GM12878 (cell line): Measurements from ENCODE around the gene HGS. TPM values are rescaled to one million over a fixed set of nuclear protein-coding genes. Genes with fewer than 3 reads are reported as not detected.

Source experiments
- ATAC-seq: fragments of 200-7000 bp; cut with Tn5 transposase; 3 replicates; pipeline ENCODE4 v1.9.1; 2020; ENCODE audit warnings: mild to moderate bottlenecking, moderate library complexity
- BruUV-seq: library from RNA; stranded (reverse); fragments of 400-500 nt; replicated peaks from 2 replicates; lab custom pipeline; 2021; lab: Mats Ljungman, UMichigan
- CTCF ChIA-PET: fragments of 300-600 bp; sonication (Branson Sonifier 250); formaldehyde crosslinking; extraction: SDS; loops from one replicate; lab custom pipeline; 2021; ENCODE audit warnings: inconsistent platforms; lab: Yijun Ruan, JAX
- POLR2A ChIA-PET: fragments of 350-600 bp; formaldehyde crosslinking; extraction: SDS; loops from one replicate; lab custom pipeline; 2021; ENCODE audit warnings: inconsistent platforms; lab: Charles Lee
- RAD21 ChIA-PET: fragments of 300-600 bp; sonication (Branson Sonifier 250); formaldehyde crosslinking; loops from one replicate; lab custom pipeline; 2023; ENCODE audit warnings: antibody characterized with exemption; ENCODE audit not compliant: unreplicated experiment; lab: Charles Lee
- SMC1A ChIA-PET: fragments of 300-600 bp; sonication (Branson Sonifier 250); formaldehyde crosslinking; loops from one replicate; lab custom pipeline; 2023; ENCODE audit not compliant: unreplicated experiment, uncharacterized antibody; lab: Charles Lee
- DNase-seq: peaks from one replicate; pipeline ENCODE4 v3.0.0-alpha.2; 2011; ENCODE audit warnings: low read depth, low spot score
- FAIRE-seq: peaks from 3 replicates; lab custom pipeline; 2011; peaks lifted over from hg19 to GRCh38; lab: Jason Lieb, UNC
- H2AFZ ChIP-seq: 2 replicates; pipeline ENCODE4 v1.6.0; 2011; ENCODE audit warnings: low read depth, low read length, control low read depth; ENCODE audit not compliant: control insufficient read depth
- H3K27ac ChIP-seq: 2 replicates; pipeline ENCODE4 v1.5.1; 2011; ENCODE audit warnings: control low read depth; ENCODE audit not compliant: control insufficient read depth, insufficient read depth
- H3K27me3 ChIP-seq, 2 experiments: replicated peaks in 1 of 2; 2 replicates each; pipeline versions ENCODE4 v1.6.0 to v1.6.1; 2011; ENCODE audit warnings: low read length in 1 of 2; ENCODE audit not compliant: control insufficient read depth in 2 of 2, insufficient read depth in 2 of 2
- H3K36me3 ChIP-seq, 2 experiments: 2 replicates each; pipeline ENCODE4 v1.5.1; 2011; ENCODE audit warnings: low read length in 1 of 2; ENCODE audit not compliant: control insufficient read depth in 2 of 2, insufficient read depth in 2 of 2
- H3K4me1 ChIP-seq: 2 replicates; pipeline ENCODE4 v1.6.1; 2011; ENCODE audit warnings: mild to moderate bottlenecking, low read length, moderate library complexity, mixed read lengths; ENCODE audit not compliant: control insufficient read depth, insufficient read depth
- H3K4me2 ChIP-seq: 2 replicates; pipeline ENCODE4 v1.6.0; 2011; ENCODE audit warnings: control low read depth; ENCODE audit not compliant: control insufficient read depth, insufficient read depth
- H3K4me3 ChIP-seq: fragments of 200-600 bp; sonication (generic); 2 replicates; pipeline ENCODE4 v1.5.1; 2016
- H3K79me2 ChIP-seq: 2 replicates; pipeline ENCODE4 v1.6.0; 2011; ENCODE audit warnings: low read length; ENCODE audit not compliant: control insufficient read depth, insufficient read depth
- H3K9ac ChIP-seq: 2 replicates; pipeline ENCODE4 v1.8.0; 2011; ENCODE audit warnings: low read length, control low read depth, mixed read lengths; ENCODE audit not compliant: control insufficient read depth, insufficient read depth
- H3K9me3 ChIP-seq: replicated peaks from 3 replicates; pipeline ENCODE4 v1.5.1; 2011; ENCODE audit warnings: mild to moderate bottlenecking, low read length; ENCODE audit not compliant: control insufficient read depth, insufficient read depth
- H4K20me1 ChIP-seq: 2 replicates; pipeline ENCODE4 v1.6.0; 2011; ENCODE audit not compliant: control insufficient read depth, insufficient read depth
- ASH2L ChIP-seq: fragments of 300-600, 200-600 bp; sonication (generic); IDR thresholded peaks from 2 replicates; pipeline ENCODE4 v1.6.1; 2017; ENCODE audit warnings: low read depth, mild to moderate bottlenecking, borderline replicate concordance
- BMI1 ChIP-seq: fragments of 450-650 bp; IDR thresholded peaks from 2 replicates; pipeline ENCODE4 v1.6.1; 2016; ENCODE audit warnings: mild to moderate bottlenecking, moderate library complexity, borderline replicate concordance
- CBX5 ChIP-seq: sonication (generic); IDR thresholded peaks from 2 replicates; pipeline ENCODE4 v1.6.1; 2016; ENCODE audit warnings: low read depth, moderate library complexity, mild to moderate bottlenecking, inconsistent platforms
- CHD1 ChIP-seq: IDR thresholded peaks from 2 replicates; pipeline ENCODE4 v1.6.1; 2012; ENCODE audit warnings: low read depth, low read length, improper control_type of control experiment
- DPF2 ChIP-seq: fragments of 450-650 bp; IDR thresholded peaks from 2 replicates; pipeline ENCODE4 v1.6.1; 2017; ENCODE audit warnings: mild to moderate bottlenecking
- HCFC1 ChIP-seq: fragments of 150-350 bp; IDR thresholded peaks from 2 replicates; pipeline ENCODE4 v1.6.1; 2014; ENCODE audit warnings: low read length
- HDAC6 ChIP-seq: fragments of 200-600 bp; sonication (generic); IDR thresholded peaks from one replicate; pipeline ENCODE4 v1.8.0; 2017; ENCODE audit warnings: antibody characterized with exemption; ENCODE audit not compliant: unreplicated experiment
- IKZF1 ChIP-seq: fragments of 450-650 bp; conservative IDR thresholded peaks from 2 replicates; pipeline ENCODE4 v1.6.1; 2017; ENCODE audit warnings: antibody characterized with exemption, mild to moderate bottlenecking
- MXI1 ChIP-seq: fragments of 150-350 bp; IDR thresholded peaks from 2 replicates; pipeline ENCODE4 v1.6.1; 2011; ENCODE audit warnings: low read depth, mild to moderate bottlenecking, inconsistent platforms, low read length, improper control_type of control experiment
- NFXL1 ChIP-seq: fragments of 450-650 bp; IDR thresholded peaks from 2 replicates; pipeline ENCODE4 v1.6.1; 2017; ENCODE audit warnings: antibody characterized with exemption, mild to moderate bottlenecking, borderline replicate concordance
- NFYA ChIP-seq: IDR thresholded peaks from 2 replicates; pipeline ENCODE4 v1.6.1; 2011; ENCODE audit warnings: low read depth, mild to moderate bottlenecking, low read length, improper control_type of control experiment, borderline replicate concordance
- NFYB ChIP-seq: IDR thresholded peaks from 2 replicates; pipeline ENCODE4 v1.6.1; 2011; ENCODE audit warnings: low read depth, mild to moderate bottlenecking, low read length, improper control_type of control experiment, moderate library complexity; ENCODE audit not compliant: insufficient read depth
- NR2C1 ChIP-seq: fragments of 450-650 bp; IDR thresholded peaks from 2 replicates; pipeline ENCODE4 v1.6.1; 2017; ENCODE audit warnings: antibody characterized with exemption, mild to moderate bottlenecking, moderate library complexity
- SREBF1 ChIP-seq: IDR thresholded peaks from 2 replicates; pipeline ENCODE4 v1.6.1; 2012; ENCODE audit warnings: mild to moderate bottlenecking, low read length
- SREBF2 ChIP-seq: IDR thresholded peaks from 2 replicates; pipeline ENCODE4 v1.6.1; 2012; ENCODE audit warnings: mild to moderate bottlenecking, low read length
- TARDBP ChIP-seq: IDR thresholded peaks from 2 replicates; pipeline ENCODE4 v1.6.1; 2016; ENCODE audit warnings: borderline replicate concordance
- TCF3 ChIP-seq: IDR thresholded peaks from 2 replicates; pipeline ENCODE4 v1.6.1; 2012; ENCODE audit warnings: low read depth, mild to moderate bottlenecking, low read length, borderline replicate concordance; ENCODE audit not compliant: insufficient read depth
- ZNF274 ChIP-seq: IDR thresholded peaks from one replicate; pipeline ENCODE4 v1.8.0; 2011; ENCODE audit not compliant: insufficient read length, insufficient read depth
- WGBS: methylation state at CpG from one replicate; pipeline ENCODE4 v1.1.6; 2016; ENCODE audit warnings: low lambda C conversion rate; ENCODE audit not compliant: insufficient replicate concordance, insufficient coverage; ENCODE audit errors: missing lambda C conversion rate; 5-methylcytosine and 5-hydroxymethylcytosine counted together
- in situ Hi-C: fragments of 300-500 bp; cut with MboI; formaldehyde crosslinking; loops from 9 replicates; pipeline ENCODE4 v1.14.3; 2018; ENCODE audit warnings: mixed read lengths
- intact Hi-C: fragments of 100-400 bp; cut with micrococcal nuclease; formaldehyde crosslinking; loops from one replicate; pipeline ENCODE4 v1.14.2; 2022; ENCODE audit not compliant: unreplicated experiment
- polyA plus RNA-seq, 11 experiments: library from polyadenylated mRNA; depleted of rRNA in 4 of 11; unstranded in 6 of 11; stranded (reverse) in 5 of 11; fragments of >200 nt; fragmentation: Nextera tagmentation in 4 of 11; fragmentation: Illumina TruSeq in 1 of 11; extraction: Ambion mirVana in 4 of 11; extraction: Trizol in 1 of 11; gene quantifications; 1 replicate in 1 of 11; 2 replicates in 10 of 11; pipeline versions ENCODE4 v1.2.1 to v1.2.3, GENCODE V29; 2011 to 2016; ENCODE audit warnings: inconsistent platforms in 2 of 11, missing spikeins in 2 of 11, low read depth in 1 of 11
- total RNA-seq, 4 experiments: library from RNA; depleted of rRNA in 3 of 4; stranded (reverse); fragments of >200 nt in 3 of 4; fragmentation: Illumina TruSeq in 1 of 4; extraction: Trizol in 1 of 4; gene quantifications; 2 replicates each; pipeline versions ENCODE4 v1.2.1 to v1.2.3, GENCODE V29; 2013 to 2021
- TF ChIP-seq, protein P1 (sequence below): fragments of 450-650 bp; formaldehyde crosslinking; IDR thresholded peaks from 2 replicates; pipeline ENCODE4 v1.4.0; 2022; ENCODE audit warnings: mild to moderate bottlenecking, moderate library complexity
- TF ChIP-seq, protein P2 (sequence below): fragments of 450-650 bp; IDR thresholded peaks from 2 replicates; pipeline ENCODE4 v1.6.1; 2018; ENCODE audit warnings: borderline replicate concordance, mild to moderate bottlenecking; ENCODE audit not compliant: partially characterized antibody

Gene HGS
- total and polyA plus RNA-seq, 10 of the 15 experiments (the other 5 are each of a cell fraction or from before 2014, with no cell fraction given) = 2.2 to 85.6 (median 55.3) TPM

DNA sequence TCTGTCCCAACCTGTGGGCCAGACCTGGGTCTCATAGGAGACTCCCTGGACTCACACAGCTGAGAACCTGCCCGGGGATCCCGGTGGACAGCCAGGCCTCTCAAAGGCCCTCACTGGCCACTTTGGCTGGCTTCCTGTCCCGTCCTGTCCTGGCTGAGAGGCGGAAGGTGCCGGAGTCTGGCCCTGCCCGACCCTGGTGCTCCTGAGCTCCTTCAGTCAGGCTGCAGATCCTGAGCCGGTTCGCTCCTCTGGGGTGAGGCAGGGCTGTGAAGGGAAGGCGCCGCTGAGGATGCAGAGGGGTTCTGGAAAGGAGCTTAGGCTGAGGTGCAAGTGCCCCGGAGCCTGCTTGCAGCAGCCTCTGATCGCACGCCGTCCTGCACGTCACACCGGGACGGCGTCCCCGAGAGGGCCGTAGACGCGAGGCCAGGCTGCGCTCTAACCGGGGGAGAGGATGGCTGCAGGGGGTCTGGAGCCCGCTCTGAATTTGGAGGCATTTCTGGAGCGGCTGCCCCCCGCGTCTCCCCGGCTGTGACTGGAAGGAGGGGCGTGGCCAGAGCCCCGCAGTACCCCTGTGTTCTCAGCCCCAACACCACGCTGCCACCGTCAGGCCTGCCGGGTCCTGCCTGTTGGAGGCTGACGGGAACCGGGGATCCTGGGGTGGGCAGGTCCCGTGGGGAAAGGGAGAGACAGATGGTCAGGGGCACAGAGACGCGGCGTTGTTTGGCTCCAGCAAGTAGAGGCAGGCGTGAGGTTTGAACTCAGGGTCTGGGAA is 4.1 kb downstream of the HGS start (continued):
- TF ChIP-seq CHD1 (no peak), TCF3 (no peak), TARDBP (no peak), DPF2 (no peak)
- TF ChIP-seq, all 136 proteins: peak for 0

DNA sequence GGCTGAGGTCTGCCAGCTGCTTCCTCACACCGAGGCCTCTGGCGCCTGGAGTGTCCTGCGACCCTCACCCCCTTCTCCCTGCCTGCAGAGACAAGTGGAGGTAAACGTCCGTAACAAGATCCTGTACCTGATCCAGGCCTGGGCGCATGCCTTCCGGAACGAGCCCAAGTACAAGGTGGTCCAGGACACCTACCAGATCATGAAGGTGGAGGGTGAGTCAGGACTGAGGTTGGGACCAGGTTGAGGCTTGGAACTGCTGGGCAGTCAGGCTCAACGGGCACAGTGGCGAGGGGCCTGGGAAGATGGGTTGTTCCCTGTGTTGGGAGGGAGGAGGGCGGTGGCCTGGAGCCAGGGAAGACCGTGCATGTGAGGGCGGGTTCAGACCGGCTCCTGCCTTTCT is 4.8 kb downstream of the HGS start:
- intact Hi-C loops = no loop called here
- H4K20me1 ChIP-seq = peaks cover 8% of the 10 kb centered on the region
- ChIA-PET CTCF (no interaction called here), RAD21 (no interaction called here), POLR2A (no interaction called here), SMC1A (no interaction called here)
- no peak for ATAC-seq
- peaks cover 25% of the 10 kb centered on the region for H3K79me2 ChIP-seq
- FAIRE-seq = no peak
- no peak for DNase-seq
- WGBS = 91% methylated on average over 14 of the region's 14 CpGs
- peaks cover 11% of the 10 kb centered on the region for H3K4me1 ChIP-seq
- no peak overlapping the region for H2AFZ ChIP-seq
- H3K4me3 ChIP-seq = no peak overlapping the region
- H3K27me3 ChIP-seq = no peaks in the 10 kb centered on the region
- in situ Hi-C loops = no loop called here
- no peaks in the 10 kb centered on the region for H3K9me3 ChIP-seq
- H3K9ac ChIP-seq = no peak overlapping the region
- peaks cover 7 to 40% of the 10 kb centered on the region in 2 experiments; a peak in 3 of 4 replicates for H3K36me3 ChIP-seq
- H3K4me2 ChIP-seq = no peak overlapping the region
- H3K27ac ChIP-seq = no peak overlapping the region
- BruUV-seq = no TSS peak
- TF ChIP-seq BMI1 (no peak), SREBF2 (no peak), ZNF274 (no peak), SREBF1 (no peak), NFYA (no peak), ASH2L (no peak), HCFC1 (no peak), NFYB (no peak), NR2C1 (no peak), IKZF1 (no peak), MXI1 (no peak), NFXL1 (no peak), CBX5 (no peak), HDAC6 (no peak)
- TF ChIP-seq, protein P1, sequence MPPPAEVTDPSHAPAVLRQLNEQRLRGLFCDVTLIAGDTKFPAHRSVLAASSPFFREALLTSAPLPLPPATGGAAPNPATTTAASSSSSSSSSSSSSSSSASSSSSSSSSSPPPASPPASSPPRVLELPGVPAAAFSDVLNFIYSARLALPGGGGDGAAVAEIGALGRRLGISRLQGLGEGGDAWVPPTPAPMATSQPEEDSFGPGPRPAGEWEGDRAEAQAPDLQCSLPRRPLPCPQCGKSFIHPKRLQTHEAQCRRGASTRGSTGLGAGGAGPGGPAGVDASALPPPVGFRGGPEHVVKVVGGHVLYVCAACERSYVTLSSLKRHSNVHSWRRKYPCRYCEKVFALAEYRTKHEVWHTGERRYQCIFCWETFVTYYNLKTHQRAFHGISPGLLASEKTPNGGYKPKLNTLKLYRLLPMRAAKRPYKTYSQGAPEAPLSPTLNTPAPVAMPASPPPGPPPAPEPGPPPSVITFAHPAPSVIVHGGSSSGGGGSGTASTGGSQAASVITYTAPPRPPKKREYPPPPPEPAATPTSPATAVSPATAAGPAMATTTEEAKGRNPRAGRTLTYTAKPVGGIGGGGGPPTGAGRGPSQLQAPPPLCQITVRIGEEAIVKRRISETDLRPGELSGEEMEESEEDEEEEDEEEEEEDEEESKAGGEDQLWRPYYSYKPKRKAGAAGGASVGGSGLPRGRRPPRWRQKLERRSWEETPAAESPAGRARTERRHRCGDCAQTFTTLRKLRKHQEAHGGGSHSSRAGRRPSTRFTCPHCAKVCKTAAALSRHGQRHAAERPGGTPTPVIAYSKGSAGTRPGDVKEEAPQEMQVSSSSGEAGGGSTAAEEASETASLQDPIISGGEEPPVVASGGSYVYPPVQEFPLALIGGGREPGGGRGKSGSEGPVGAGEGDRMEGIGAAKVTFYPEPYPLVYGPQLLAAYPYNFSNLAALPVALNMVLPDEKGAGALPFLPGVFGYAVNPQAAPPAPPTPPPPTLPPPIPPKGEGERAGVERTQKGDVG (CRISPR knock-in tag) = no peak
- TF ChIP-seq, protein P2, sequence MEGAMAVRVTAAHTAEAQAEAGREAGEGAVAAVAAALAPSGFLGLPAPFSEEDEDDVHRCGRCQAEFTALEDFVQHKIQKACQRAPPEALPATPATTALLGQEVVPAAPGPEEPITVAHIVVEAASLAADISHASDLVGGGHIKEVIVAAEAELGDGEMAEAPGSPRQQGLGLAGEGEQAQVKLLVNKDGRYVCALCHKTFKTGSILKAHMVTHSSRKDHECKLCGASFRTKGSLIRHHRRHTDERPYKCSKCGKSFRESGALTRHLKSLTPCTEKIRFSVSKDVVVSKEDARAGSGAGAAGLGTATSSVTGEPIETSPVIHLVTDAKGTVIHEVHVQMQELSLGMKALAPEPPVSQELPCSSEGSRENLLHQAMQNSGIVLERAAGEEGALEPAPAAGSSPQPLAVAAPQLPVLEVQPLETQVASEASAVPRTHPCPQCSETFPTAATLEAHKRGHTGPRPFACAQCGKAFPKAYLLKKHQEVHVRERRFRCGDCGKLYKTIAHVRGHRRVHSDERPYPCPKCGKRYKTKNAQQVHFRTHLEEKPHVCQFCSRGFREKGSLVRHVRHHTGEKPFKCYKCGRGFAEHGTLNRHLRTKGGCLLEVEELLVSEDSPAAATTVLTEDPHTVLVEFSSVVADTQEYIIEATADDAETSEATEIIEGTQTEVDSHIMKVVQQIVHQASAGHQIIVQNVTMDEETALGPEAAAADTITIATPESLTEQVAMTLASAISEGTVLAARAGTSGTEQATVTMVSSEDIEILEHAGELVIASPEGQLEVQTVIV = no peak
